HepG2 (cell line): ENCODE results near the gene ANKRD11. TPM values are rescaled to one million over a fixed set of nuclear protein-coding genes. Genes with fewer than 3 reads are reported as not detected.

Experiments used
- DDIT3 ChIP-seq: sonication (generic); formaldehyde crosslinking; IDR thresholded peaks from 2 replicates; pipeline ENCODE4 v1.4.0; 2020; ENCODE audit warnings: mild to moderate bottlenecking, missing genetic modification reagents
- HDAC1 ChIP-seq: sonication (generic); formaldehyde crosslinking; IDR thresholded peaks from 2 replicates; pipeline ENCODE4 v1.5.1; 2020; ENCODE audit warnings: mild to moderate bottlenecking, missing genetic modification reagents
- HMG20B ChIP-seq: conservative IDR thresholded peaks from 2 replicates; pipeline ENCODE4 v1.6.1; 2016; ENCODE audit warnings: missing genetic modification reagents, missing compliant biosample characterization
- PHF20 ChIP-seq: sonication (generic); formaldehyde crosslinking; IDR thresholded peaks from 2 replicates; pipeline ENCODE4 v1.5.0; 2020; ENCODE audit warnings: mild to moderate bottlenecking, missing genetic modification reagents
- RAD21 ChIP-seq: fragments of 450-650 bp; formaldehyde crosslinking; IDR thresholded peaks from 2 replicates; pipeline ENCODE4 v1.5.0; 2020; ENCODE audit warnings: mild to moderate bottlenecking
- SOX13 ChIP-seq, 3 experiments: fragments of 450-650 bp in 1 of 3; sonication (generic) in 1 of 3; formaldehyde crosslinking in 1 of 3; IDR thresholded peaks in 2 of 3; conservative IDR thresholded peaks in 1 of 3; 2 replicates each; pipeline versions ENCODE4 v1.5.0 to v1.6.1; 2016 to 2020; ENCODE audit warnings: antibody characterized with exemption in 1 of 3, mild to moderate bottlenecking in 1 of 3, missing compliant biosample characterization in 1 of 3, missing genetic modification reagents in 1 of 3, moderate library complexity in 1 of 3
- TEAD3 ChIP-seq: optimal IDR thresholded peaks from 2 replicates; pipeline ENCODE3; 2016; ENCODE audit warnings: borderline replicate concordance
- ZBTB38 ChIP-seq: sonication (generic); formaldehyde crosslinking; IDR thresholded peaks from 2 replicates; pipeline ENCODE4 v1.5.1; 2020; ENCODE audit warnings: mild to moderate bottlenecking, missing genetic modification reagents
- ZNF33A ChIP-seq: sonication (generic); formaldehyde crosslinking; IDR thresholded peaks from 2 replicates; pipeline ENCODE4 v1.5.1; 2020; ENCODE audit warnings: missing genetic modification reagents, mild to moderate bottlenecking, moderate library complexity, borderline replicate concordance
- polyA plus RNA-seq, 8 experiments: library from polyadenylated mRNA; depleted of rRNA in 3 of 8; stranded (reverse) in 7 of 8; unstranded in 1 of 8; fragments of >200 nt; fragmentation: Illumina TruSeq in 4 of 8; extraction: Trizol in 4 of 8; gene quantifications; 2 replicates each; pipeline versions ENCODE4 v1.2.1 to v1.2.3, GENCODE V29; 2011 to 2016; ENCODE audit warnings: low read depth in 4 of 8, missing spikeins in 1 of 8, mixed read lengths in 1 of 8; ENCODE audit not compliant: insufficient read depth in 1 of 8
- total RNA-seq, 5 experiments: library from RNA; depleted of rRNA; stranded (reverse); fragments of >200 nt; fragmentation: Illumina TruSeq; extraction: Trizol; gene quantifications; 2 replicates each; pipeline ENCODE4 v1.2.3, GENCODE V29; 2016; ENCODE audit warnings: low read depth in 1 of 5
- TF ChIP-seq, protein P1 (sequence below): sonication (generic); formaldehyde crosslinking; IDR thresholded peaks from 2 replicates; pipeline ENCODE4 v1.8.1; 2022; ENCODE audit warnings: mild to moderate bottlenecking, missing genetic modification reagents
- TF ChIP-seq, protein P2 (sequence below): sonication (generic); formaldehyde crosslinking; IDR thresholded peaks from 2 replicates; pipeline ENCODE4 v1.4.0; 2020; ENCODE audit warnings: missing genetic modification reagents
- TF ChIP-seq, protein P3 (sequence below): sonication (generic); formaldehyde crosslinking; IDR thresholded peaks from 2 replicates; pipeline ENCODE4 v1.4.0; 2020; ENCODE audit warnings: missing genetic modification reagents, borderline replicate concordance
- TF ChIP-seq, protein P4 (sequence below): sonication (generic); formaldehyde crosslinking; IDR thresholded peaks from 2 replicates; pipeline ENCODE4 v1.5.1; 2020; ENCODE audit warnings: mild to moderate bottlenecking, missing genetic modification reagents, moderate library complexity
- TF ChIP-seq, protein P5 (sequence below): sonication (generic); formaldehyde crosslinking; IDR thresholded peaks from 2 replicates; pipeline ENCODE4 v1.4.0; 2020; ENCODE audit warnings: missing genetic modification reagents

ANKRD11 gene
- total and polyA plus RNA-seq, 2 of the 13 experiments (the other 11 are each of a cell fraction or from before 2014, with no cell fraction given) = 21.4 to 38.4 TPM

GRCh38 chr16:89489040-89489897, 1.1 kb downstream of the ANKRD11 start (continued):
- TF ChIP-seq, protein P1, sequence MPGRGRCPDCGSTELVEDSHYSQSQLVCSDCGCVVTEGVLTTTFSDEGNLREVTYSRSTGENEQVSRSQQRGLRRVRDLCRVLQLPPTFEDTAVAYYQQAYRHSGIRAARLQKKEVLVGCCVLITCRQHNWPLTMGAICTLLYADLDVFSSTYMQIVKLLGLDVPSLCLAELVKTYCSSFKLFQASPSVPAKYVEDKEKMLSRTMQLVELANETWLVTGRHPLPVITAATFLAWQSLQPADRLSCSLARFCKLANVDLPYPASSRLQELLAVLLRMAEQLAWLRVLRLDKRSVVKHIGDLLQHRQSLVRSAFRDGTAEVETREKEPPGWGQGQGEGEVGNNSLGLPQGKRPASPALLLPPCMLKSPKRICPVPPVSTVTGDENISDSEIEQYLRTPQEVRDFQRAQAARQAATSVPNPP (CRISPR knock-in tag) = no peak
- TF ChIP-seq, protein P2, sequence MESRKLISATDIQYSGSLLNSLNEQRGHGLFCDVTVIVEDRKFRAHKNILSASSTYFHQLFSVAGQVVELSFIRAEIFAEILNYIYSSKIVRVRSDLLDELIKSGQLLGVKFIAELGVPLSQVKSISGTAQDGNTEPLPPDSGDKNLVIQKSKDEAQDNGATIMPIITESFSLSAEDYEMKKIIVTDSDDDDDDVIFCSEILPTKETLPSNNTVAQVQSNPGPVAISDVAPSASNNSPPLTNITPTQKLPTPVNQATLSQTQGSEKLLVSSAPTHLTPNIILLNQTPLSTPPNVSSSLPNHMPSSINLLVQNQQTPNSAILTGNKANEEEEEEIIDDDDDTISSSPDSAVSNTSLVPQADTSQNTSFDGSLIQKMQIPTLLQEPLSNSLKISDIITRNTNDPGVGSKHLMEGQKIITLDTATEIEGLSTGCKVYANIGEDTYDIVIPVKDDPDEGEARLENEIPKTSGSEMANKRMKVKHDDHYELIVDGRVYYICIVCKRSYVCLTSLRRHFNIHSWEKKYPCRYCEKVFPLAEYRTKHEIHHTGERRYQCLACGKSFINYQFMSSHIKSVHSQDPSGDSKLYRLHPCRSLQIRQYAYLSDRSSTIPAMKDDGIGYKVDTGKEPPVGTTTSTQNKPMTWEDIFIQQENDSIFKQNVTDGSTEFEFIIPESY (CRISPR knock-in tag) = no peak; the same call in 1 of the 2 replicates
- TF ChIP-seq DDIT3 (CRISPR knock-in tag) = no peak
- TF ChIP-seq ZNF33A (CRISPR knock-in tag) = no peak
- TF ChIP-seq PHF20 (CRISPR knock-in tag) = no peak
- peak; percentile 29; the same call in 1 of the 2 replicates for TF ChIP-seq HDAC1 (CRISPR knock-in tag)
- TF ChIP-seq SOX13 (IDR thresholded peaks at IDR 0.05) = no peak
- peak in 1 of 2 experiments; percentile 38; a peak in 1 of 4 replicates for TF ChIP-seq SOX13 (CRISPR knock-in tag; conservative IDR thresholded peaks at IDR 0.05 in 1 of 2, IDR thresholded peaks at IDR 0.05 in 1 of 2)
- peak; percentile 63 for TF ChIP-seq TEAD3
- TF ChIP-seq ZBTB38 (CRISPR knock-in tag) = peak; percentile 46; the same call in 1 of the 2 replicates
- no peak for TF ChIP-seq HMG20B
- TF ChIP-seq, protein P3, sequence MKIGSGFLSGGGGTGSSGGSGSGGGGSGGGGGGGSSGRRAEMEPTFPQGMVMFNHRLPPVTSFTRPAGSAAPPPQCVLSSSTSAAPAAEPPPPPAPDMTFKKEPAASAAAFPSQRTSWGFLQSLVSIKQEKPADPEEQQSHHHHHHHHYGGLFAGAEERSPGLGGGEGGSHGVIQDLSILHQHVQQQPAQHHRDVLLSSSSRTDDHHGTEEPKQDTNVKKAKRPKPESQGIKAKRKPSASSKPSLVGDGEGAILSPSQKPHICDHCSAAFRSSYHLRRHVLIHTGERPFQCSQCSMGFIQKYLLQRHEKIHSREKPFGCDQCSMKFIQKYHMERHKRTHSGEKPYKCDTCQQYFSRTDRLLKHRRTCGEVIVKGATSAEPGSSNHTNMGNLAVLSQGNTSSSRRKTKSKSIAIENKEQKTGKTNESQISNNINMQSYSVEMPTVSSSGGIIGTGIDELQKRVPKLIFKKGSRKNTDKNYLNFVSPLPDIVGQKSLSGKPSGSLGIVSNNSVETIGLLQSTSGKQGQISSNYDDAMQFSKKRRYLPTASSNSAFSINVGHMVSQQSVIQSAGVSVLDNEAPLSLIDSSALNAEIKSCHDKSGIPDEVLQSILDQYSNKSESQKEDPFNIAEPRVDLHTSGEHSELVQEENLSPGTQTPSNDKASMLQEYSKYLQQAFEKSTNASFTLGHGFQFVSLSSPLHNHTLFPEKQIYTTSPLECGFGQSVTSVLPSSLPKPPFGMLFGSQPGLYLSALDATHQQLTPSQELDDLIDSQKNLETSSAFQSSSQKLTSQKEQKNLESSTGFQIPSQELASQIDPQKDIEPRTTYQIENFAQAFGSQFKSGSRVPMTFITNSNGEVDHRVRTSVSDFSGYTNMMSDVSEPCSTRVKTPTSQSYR (CRISPR knock-in tag) = peak; percentile 31; the same call in 1 of the 2 replicates
- TF ChIP-seq, protein P4, sequence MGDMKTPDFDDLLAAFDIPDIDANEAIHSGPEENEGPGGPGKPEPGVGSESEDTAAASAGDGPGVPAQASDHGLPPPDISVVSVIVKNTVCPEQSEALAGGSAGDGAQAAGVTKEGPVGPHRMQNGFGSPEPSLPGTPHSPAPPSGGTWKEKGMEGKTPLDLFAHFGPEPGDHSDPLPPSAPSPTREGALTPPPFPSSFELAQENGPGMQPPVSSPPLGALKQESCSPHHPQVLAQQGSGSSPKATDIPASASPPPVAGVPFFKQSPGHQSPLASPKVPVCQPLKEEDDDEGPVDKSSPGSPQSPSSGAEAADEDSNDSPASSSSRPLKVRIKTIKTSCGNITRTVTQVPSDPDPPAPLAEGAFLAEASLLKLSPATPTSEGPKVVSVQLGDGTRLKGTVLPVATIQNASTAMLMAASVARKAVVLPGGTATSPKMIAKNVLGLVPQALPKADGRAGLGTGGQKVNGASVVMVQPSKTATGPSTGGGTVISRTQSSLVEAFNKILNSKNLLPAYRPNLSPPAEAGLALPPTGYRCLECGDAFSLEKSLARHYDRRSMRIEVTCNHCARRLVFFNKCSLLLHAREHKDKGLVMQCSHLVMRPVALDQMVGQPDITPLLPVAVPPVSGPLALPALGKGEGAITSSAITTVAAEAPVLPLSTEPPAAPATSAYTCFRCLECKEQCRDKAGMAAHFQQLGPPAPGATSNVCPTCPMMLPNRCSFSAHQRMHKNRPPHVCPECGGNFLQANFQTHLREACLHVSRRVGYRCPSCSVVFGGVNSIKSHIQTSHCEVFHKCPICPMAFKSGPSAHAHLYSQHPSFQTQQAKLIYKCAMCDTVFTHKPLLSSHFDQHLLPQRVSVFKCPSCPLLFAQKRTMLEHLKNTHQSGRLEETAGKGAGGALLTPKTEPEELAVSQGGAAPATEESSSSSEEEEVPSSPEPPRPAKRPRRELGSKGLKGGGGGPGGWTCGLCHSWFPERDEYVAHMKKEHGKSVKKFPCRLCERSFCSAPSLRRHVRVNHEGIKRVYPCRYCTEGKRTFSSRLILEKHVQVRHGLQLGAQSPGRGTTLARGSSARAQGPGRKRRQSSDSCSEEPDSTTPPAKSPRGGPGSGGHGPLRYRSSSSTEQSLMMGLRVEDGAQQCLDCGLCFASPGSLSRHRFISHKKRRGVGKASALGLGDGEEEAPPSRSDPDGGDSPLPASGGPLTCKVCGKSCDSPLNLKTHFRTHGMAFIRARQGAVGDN (CRISPR knock-in tag) = peak; percentile 58
- TF ChIP-seq, protein P5, sequence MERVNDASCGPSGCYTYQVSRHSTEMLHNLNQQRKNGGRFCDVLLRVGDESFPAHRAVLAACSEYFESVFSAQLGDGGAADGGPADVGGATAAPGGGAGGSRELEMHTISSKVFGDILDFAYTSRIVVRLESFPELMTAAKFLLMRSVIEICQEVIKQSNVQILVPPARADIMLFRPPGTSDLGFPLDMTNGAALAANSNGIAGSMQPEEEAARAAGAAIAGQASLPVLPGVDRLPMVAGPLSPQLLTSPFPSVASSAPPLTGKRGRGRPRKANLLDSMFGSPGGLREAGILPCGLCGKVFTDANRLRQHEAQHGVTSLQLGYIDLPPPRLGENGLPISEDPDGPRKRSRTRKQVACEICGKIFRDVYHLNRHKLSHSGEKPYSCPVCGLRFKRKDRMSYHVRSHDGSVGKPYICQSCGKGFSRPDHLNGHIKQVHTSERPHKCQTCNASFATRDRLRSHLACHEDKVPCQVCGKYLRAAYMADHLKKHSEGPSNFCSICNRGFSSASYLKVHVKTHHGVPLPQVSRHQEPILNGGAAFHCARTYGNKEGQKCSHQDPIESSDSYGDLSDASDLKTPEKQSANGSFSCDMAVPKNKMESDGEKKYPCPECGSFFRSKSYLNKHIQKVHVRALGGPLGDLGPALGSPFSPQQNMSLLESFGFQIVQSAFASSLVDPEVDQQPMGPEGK (CRISPR knock-in tag) = peak; percentile 79; the same call in 1 of the 2 replicates
- peak; percentile 29; the same call in 1 of the 2 replicates for TF ChIP-seq RAD21 (CRISPR knock-in tag)
